B cell (primary cell): ENCODE data around the gene HS3ST5. TPM values are rescaled to one million over a fixed set of nuclear protein-coding genes. Genes with fewer than 3 reads are reported as not detected.

Source experiments
- ATAC-seq: fragments of 200-7000 bp; cut with Tn5 transposase; one replicate; pipeline ENCODE4 v1.10.0; 2021; ENCODE audit warnings: low read depth, mild to moderate bottlenecking, moderate number of reproducible peaks, moderate library complexity
- CTCF ChIA-PET: fragments of 350-600 bp; sonication (Branson Sonifier 250); formaldehyde crosslinking; loops from one replicate; lab custom pipeline; 2021; ENCODE audit warnings: antibody characterized with exemption, inconsistent platforms; lab: Charles Lee
- POLR2A ChIA-PET: fragments of 350-600 bp; sonication (Branson Sonifier 250); formaldehyde crosslinking; loops from one replicate; lab custom pipeline; 2021; ENCODE audit warnings: antibody characterized with exemption; lab: Charles Lee
- DNase-seq: peaks from one replicate; pipeline ENCODE4 v3.0.0; 2013
- H2AFZ ChIP-seq: 2 replicates; pipeline ENCODE4 v1.6.1; 2012; ENCODE audit warnings: mild to moderate bottlenecking, low read depth, low read length; ENCODE audit not compliant: insufficient read depth, poor library complexity, severe bottlenecking
- H3K27ac ChIP-seq, 2 donors: 1 replicate in 1 of 2; 2 replicates in 1 of 2; pipeline ENCODE4 v1.5.1; 2012 to 2013; ENCODE audit warnings: low read length in 2 of 2, mild to moderate bottlenecking in 2 of 2, moderate library complexity in 1 of 2
- H3K27me3 ChIP-seq, 4 experiments: fragments of 200-600 bp in 1 of 4; sonication (generic) in 1 of 4; replicated peaks in 1 of 4; 1 replicate in 2 of 4; 2 replicates in 2 of 4; pipeline versions ENCODE4 v1.6.1 to v1.7.0; 2013 to 2016; ENCODE audit warnings: low read length in 3 of 4, mild to moderate bottlenecking in 2 of 4, mixed read lengths in 1 of 4, moderate library complexity in 1 of 4; ENCODE audit not compliant: insufficient read depth in 4 of 4, control insufficient read depth in 3 of 4; ENCODE audit errors: control extremely low read depth in 1 of 4
- H3K36me3 ChIP-seq, 2 experiments: replicated peaks in 1 of 2; 1 replicate in 1 of 2; 2 replicates in 1 of 2; pipeline versions ENCODE4 v1.6.1 to v1.7.1; 2013; ENCODE audit warnings: low read length in 1 of 2; ENCODE audit not compliant: insufficient read depth in 2 of 2, control insufficient read depth in 1 of 2; ENCODE audit errors: control extremely low read depth in 1 of 2, extremely low read depth in 1 of 2
- H3K4me1 ChIP-seq, 2 donors: fragments of 200-600 bp in 1 of 2; sonication (generic) in 1 of 2; 1 replicate in 1 of 2; 2 replicates in 1 of 2; pipeline versions ENCODE4 v1.5.1 to v1.6.1; 2013 to 2017; ENCODE audit warnings: low read length in 2 of 2; ENCODE audit not compliant: control insufficient read depth in 2 of 2, insufficient read depth in 2 of 2
- H3K4me2 ChIP-seq: replicated peaks from 2 replicates; pipeline ENCODE3; 2012; ENCODE audit warnings: mild to moderate bottlenecking, low read depth, low read length; ENCODE audit not compliant: poor library complexity, severe bottlenecking
- H3K4me3 ChIP-seq, 5 experiments: fragments of 200-600 bp in 1 of 5; sonication (generic) in 1 of 5; 1 replicate in 3 of 5; 2 replicates in 2 of 5; pipeline versions ENCODE4 v1.5.1 to v1.7.0; 2011 to 2016; ENCODE audit warnings: low read length in 4 of 5, mild to moderate bottlenecking in 4 of 5, low read depth in 2 of 5, control low read depth in 1 of 5, moderate library complexity in 1 of 5; ENCODE audit not compliant: insufficient read depth in 1 of 5; ENCODE audit errors: control extremely low read depth in 1 of 5, extremely low read depth in 1 of 5
- H3K79me2 ChIP-seq: fragments of 200-600 bp; sonication (generic); one replicate; pipeline ENCODE4 v1.6.0; 2016; ENCODE audit warnings: low read length; ENCODE audit not compliant: control insufficient read depth, insufficient read depth
- H3K9ac ChIP-seq: fragments of 200-600 bp; sonication (generic); 2 replicates; pipeline ENCODE4 v1.6.1; 2017; ENCODE audit warnings: mild to moderate bottlenecking, low read length, moderate library complexity
- H3K9me3 ChIP-seq, 3 donors: one replicate each; pipeline versions ENCODE4 v1.6.1 to v1.7.1; 2013; ENCODE audit warnings: low read length in 2 of 3; ENCODE audit not compliant: control insufficient read depth in 2 of 3, insufficient read depth in 1 of 3; ENCODE audit errors: control extremely low read depth in 1 of 3
- H4K20me1 ChIP-seq: 2 replicates; pipeline ENCODE4 v1.6.0; 2012; ENCODE audit warnings: mild to moderate bottlenecking, low read length; ENCODE audit not compliant: insufficient read depth, control insufficient read depth, poor library complexity, severe bottlenecking
- H3K27ac Mint-ChIP-seq: one replicate; pipeline ENCODE4 v1.8.0; 2021; ENCODE audit warnings: mixed read lengths
- H3K27me3 Mint-ChIP-seq: one replicate; pipeline ENCODE4 v1.8.0; 2021; ENCODE audit warnings: mixed read lengths
- H3K4me1 Mint-ChIP-seq: one replicate; pipeline ENCODE4 v1.8.0; 2021; ENCODE audit warnings: mixed read lengths
- H3K4me3 Mint-ChIP-seq: one replicate; pipeline ENCODE4 v1.8.0; 2021; ENCODE audit warnings: mixed read lengths
- H3K9me3 Mint-ChIP-seq: one replicate; pipeline ENCODE4 v1.8.0; 2022; ENCODE audit warnings: mixed read lengths; ENCODE audit not compliant: insufficient read depth
- CTCF ChIP-seq: fragments of 200-600 bp; IDR thresholded peaks from one replicate; pipeline ENCODE4 v1.8.0; 2022; ENCODE audit warnings: antibody characterized with exemption, mild to moderate bottlenecking
- EZH2 ChIP-seq: IDR thresholded peaks from 2 replicates; pipeline ENCODE4 v1.6.1; 2012; ENCODE audit warnings: borderline replicate concordance, low read depth, mild to moderate bottlenecking, moderate library complexity, low read length; ENCODE audit not compliant: insufficient read depth, poor library complexity, severe bottlenecking
- WGBS: methylation state at CpG from one replicate; pipeline ENCODE4 v1.1.5; 2013; ENCODE audit warnings: missing lambda C conversion rate; ENCODE audit not compliant: insufficient coverage; 5-methylcytosine and 5-hydroxymethylcytosine counted together
- intact Hi-C: fragments of 100-400 bp; cut with micrococcal nuclease; formaldehyde crosslinking; loops from one replicate; pipeline ENCODE4 v1.10.0; 2022
- polyA plus RNA-seq: library from polyadenylated mRNA; depleted of rRNA; stranded (reverse); fragments of >200 nt; gene quantifications from 2 replicates; pipeline ENCODE4 v1.2.3, GENCODE V29; 2012
- total RNA-seq, 2 donors: library from RNA; stranded (reverse); fragments of 120-200 nt in 1 of 2; gene quantifications; 1 replicate in 1 of 2; 2 replicates in 1 of 2; pipeline versions ENCODE4 v1.2.3 to v1.2.4, GENCODE V29; 2013 to 2022

Gene HS3ST5
- total and polyA plus RNA-seq, 2 donors (not counting 1 experiment from before 2014, with no cell fraction given): not detected

GRCh38 chr6:114195027-114195365, 147.8 kb downstream of the HS3ST5 start:
- Mint-ChIP-seq H3K9me3 (no peaks in the 10 kb centered on the region), H3K4me1 (no peaks in the 10 kb centered on the region), H3K27me3 (no peaks in the 10 kb centered on the region), H3K27ac (no peak overlapping the region), H3K4me3 (no peak overlapping the region)
- WGBS: no CpG with 5 or more reads among the region's 1 CpG
- Histone ChIP-seq H2AFZ (no peak overlapping the region), H4K20me1 (no peaks in the 10 kb centered on the region), H3K9ac (no peak overlapping the region), H3K4me1 (no peaks in the 10 kb centered on the region), H3K27ac (no peak overlapping the region), H3K27me3 (no peaks in the 10 kb centered on the region), H3K4me3 (no peak overlapping the region), H3K4me2 (no peak overlapping the region), H3K79me2 (no peaks in the 10 kb centered on the region), H3K36me3 (no peaks in the 10 kb centered on the region), H3K9me3 (no peaks in the 10 kb centered on the region)
- ChIA-PET CTCF (no interaction called here), POLR2A (no interaction called here)
- intact Hi-C loops: no loop called here
- ATAC-seq: no peak
- TF ChIP-seq EZH2 (no peak), CTCF (no peak)
- DNase-seq: no peak

- no peak overlapping the region for H3K4me2 ChIP-seq
- Mint-ChIP-seq H3K4me3 (no peak overlapping the region), H3K9me3 (no peaks in the 10 kb centered on the region), H3K4me1 (no peaks in the 10 kb centered on the region), H3K27me3 (no peaks in the 10 kb centered on the region), H3K27ac (no peak overlapping the region)
- no peaks in the 10 kb centered on the region for H3K79me2 ChIP-seq
- POLR2A ChIA-PET: no interaction called here
- intact Hi-C loops: no loop called here
- no peak for DNase-seq
- no peak overlapping the region for H3K27ac ChIP-seq
- no peaks in the 10 kb centered on the region for H3K9me3 ChIP-seq
- WGBS: 72% methylated on average over 3 of the region's 4 CpGs
- H3K4me3 ChIP-seq: no peak overlapping the region
- H3K4me1 ChIP-seq: no peaks in the 10 kb centered on the region
- no peak overlapping the region for H3K9ac ChIP-seq
- H3K36me3 ChIP-seq: no peaks in the 10 kb centered on the region
- no peak overlapping the region for H2AFZ ChIP-seq
- H4K20me1 ChIP-seq: no peaks in the 10 kb centered on the region
- no peaks in the 10 kb centered on the region for H3K27me3 ChIP-seq
- CTCF ChIA-PET: no interaction called here
- TF ChIP-seq CTCF (no peak), EZH2 (no peak)
- ATAC-seq: no peak
Measured at GRCh38 chr6:114194362-114195026, 148.3 kb downstream of the HS3ST5 start.
